Gastrocnemius medialis (tissue), 4 donors: ENCODE results near the gene NEO1. TPM values are rescaled to one million over a fixed set of nuclear protein-coding genes. Genes with fewer than 3 reads are reported as not detected.

Source experiments
- ATAC-seq, 2 donors: fragments of 150-250 bp; one replicate each; pipeline ENCODE4 v1.9.1; 2016
- DNase-seq, 2 donors: peaks; one replicate each; pipeline ENCODE4 v3.0.0-alpha.2; 2019
- H3K27ac ChIP-seq, 4 donors: fragments of 200-600 bp; sonication (generic); 1 replicate in 1 of 4; 2 replicates in 3 of 4; pipeline ENCODE4 v1.5.1; 2016 to 2018; ENCODE audit warnings: mild to moderate bottlenecking in 2 of 4, moderate library complexity in 1 of 4
- H3K27me3 ChIP-seq, 3 donors: fragments of 200-600 bp; sonication (generic) in 2 of 3; 1 replicate in 1 of 3; 2 replicates in 2 of 3; pipeline versions ENCODE4 v1.5.1 to v1.6.0; 2016 to 2019; ENCODE audit warnings: mild to moderate bottlenecking in 1 of 3, moderate library complexity in 1 of 3
- H3K36me3 ChIP-seq, 2 donors: fragments of 200-600 bp; sonication (generic) in 1 of 2; one replicate each; pipeline ENCODE4 v1.5.1; 2017 to 2018
- H3K4me1 ChIP-seq, 2 donors: fragments of 200-600 bp; sonication (generic) in 1 of 2; one replicate each; pipeline ENCODE4 v1.5.1; 2016 to 2017; ENCODE audit warnings: mild to moderate bottlenecking in 2 of 2
- H3K4me3 ChIP-seq, 4 donors: fragments of 200-600 bp; sonication (generic) in 3 of 4; 1 replicate in 1 of 4; 2 replicates in 3 of 4; pipeline ENCODE4 v1.5.1; 2016 to 2019; ENCODE audit warnings: mild to moderate bottlenecking in 2 of 4
- H3K9me3 ChIP-seq, 3 donors: fragments of 200-600 bp; sonication (generic) in 2 of 3; 1 replicate in 1 of 3; 2 replicates in 2 of 3; pipeline ENCODE4 v1.5.1; 2016 to 2019
- POLR2A ChIP-seq, 2 donors: fragments of 450-650 bp; IDR thresholded peaks; one replicate each; pipeline ENCODE4 v1.6.1; 2017; ENCODE audit warnings: antibody characterized with exemption in 2 of 2, mild to moderate bottlenecking in 2 of 2, moderate library complexity in 2 of 2
- in situ Hi-C, 4 donors: fragments of 200-750 bp; cut with MboI; loops; one replicate each; pipeline versions ENCODE4 v1.15.0 to v1.8.0; 2017; ENCODE audit warnings: low sequenced_read_pairs in 4 of 4
- intact Hi-C: fragments of 100-400 bp; cut with DNase I; formaldehyde crosslinking; loops from one replicate; pipeline ENCODE4 v1.15.1; 2023; ENCODE audit warnings: low total_unique reads
- total RNA-seq, 4 donors: library from RNA; depleted of rRNA; stranded (reverse); fragments of >200 nt; gene quantifications; one replicate each; pipeline versions ENCODE4 v1.1.0 to v1.2.3, GENCODE V29; 2016
- TF ChIP-seq, protein P1 (sequence below), 5 experiments: fragments of 450-650 bp in 3 of 5; fragments of 200-600 bp in 2 of 5; sonication (generic) in 2 of 5; IDR thresholded peaks in 4 of 5; conservative IDR thresholded peaks in 1 of 5; 1 replicate in 4 of 5; 2 replicates in 1 of 5; pipeline ENCODE4 v1.5.1; 2016 to 2019; ENCODE audit warnings: antibody characterized with exemption in 5 of 5, mild to moderate bottlenecking in 3 of 5, moderate library complexity in 3 of 5

The NEO1 gene
- total RNA-seq, 4 donors from 2014 or later, result 13.8 to 32.0 (median 20.3) TPM

DNA sequence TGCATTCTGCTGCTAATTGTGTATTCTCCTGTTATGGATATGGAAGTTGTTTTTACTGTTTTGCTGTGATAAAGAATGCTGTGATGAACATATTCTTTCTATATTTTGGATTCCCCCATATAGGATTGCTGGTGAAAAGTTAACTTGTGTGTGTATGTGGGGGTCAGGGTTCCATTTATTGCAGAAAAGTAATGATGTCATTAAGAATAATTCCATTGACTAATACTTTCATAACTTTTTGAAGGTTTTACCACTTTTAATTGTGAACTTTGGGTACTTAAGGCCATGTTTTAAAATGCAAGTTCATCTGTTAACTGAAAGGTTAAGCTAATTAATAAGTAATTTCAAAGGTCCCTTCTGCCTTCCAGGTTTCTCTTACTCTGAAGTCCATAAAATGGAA is 6.2 kb downstream of the NEO1 start:
- H3K4me1 ChIP-seq, result peaks cover 50 to 52% of the 10 kb centered on the region in 2 donors
- intact Hi-C loops (no loop called here), in situ Hi-C loops (no loop called here)
- H3K27ac ChIP-seq, result no peak overlapping the region
- ATAC-seq (no peak), DNase-seq (no peak)
- H3K9me3 ChIP-seq, result no peaks in the 10 kb centered on the region
- no peaks in the 10 kb centered on the region for H3K27me3 ChIP-seq
- TF ChIP-seq, protein P1, sequence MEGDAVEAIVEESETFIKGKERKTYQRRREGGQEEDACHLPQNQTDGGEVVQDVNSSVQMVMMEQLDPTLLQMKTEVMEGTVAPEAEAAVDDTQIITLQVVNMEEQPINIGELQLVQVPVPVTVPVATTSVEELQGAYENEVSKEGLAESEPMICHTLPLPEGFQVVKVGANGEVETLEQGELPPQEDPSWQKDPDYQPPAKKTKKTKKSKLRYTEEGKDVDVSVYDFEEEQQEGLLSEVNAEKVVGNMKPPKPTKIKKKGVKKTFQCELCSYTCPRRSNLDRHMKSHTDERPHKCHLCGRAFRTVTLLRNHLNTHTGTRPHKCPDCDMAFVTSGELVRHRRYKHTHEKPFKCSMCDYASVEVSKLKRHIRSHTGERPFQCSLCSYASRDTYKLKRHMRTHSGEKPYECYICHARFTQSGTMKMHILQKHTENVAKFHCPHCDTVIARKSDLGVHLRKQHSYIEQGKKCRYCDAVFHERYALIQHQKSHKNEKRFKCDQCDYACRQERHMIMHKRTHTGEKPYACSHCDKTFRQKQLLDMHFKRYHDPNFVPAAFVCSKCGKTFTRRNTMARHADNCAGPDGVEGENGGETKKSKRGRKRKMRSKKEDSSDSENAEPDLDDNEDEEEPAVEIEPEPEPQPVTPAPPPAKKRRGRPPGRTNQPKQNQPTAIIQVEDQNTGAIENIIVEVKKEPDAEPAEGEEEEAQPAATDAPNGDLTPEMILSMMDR (IDR thresholded peaks at IDR 0.05 in 4 of 5, conservative IDR thresholded peaks at IDR 0.05 in 1 of 5), result no peak
- no peak for TF ChIP-seq POLR2A (IDR thresholded peaks at IDR 0.05)
- no peaks in the 10 kb centered on the region for H3K36me3 ChIP-seq
- no peak overlapping the region for H3K4me3 ChIP-seq

DNA sequence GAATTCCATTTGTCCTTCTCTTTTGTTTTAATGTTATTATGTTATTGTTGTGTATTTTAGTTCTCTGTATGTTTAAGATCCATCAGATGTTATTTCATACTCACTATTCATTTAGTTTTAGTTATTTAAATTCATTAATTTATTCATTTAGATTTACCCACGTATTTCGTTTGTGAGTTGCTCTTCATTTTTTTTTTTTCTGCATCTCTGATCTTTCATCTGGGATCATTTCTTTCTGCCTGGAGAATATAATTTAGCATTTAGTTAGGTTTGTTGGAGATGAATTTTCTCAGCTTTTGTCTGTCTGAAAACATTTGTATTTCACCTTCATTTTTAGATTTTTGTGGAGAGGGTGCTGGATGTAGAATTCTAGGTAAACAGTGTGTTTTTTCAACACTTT is 12.9 kb downstream of the NEO1 start:
- Histone ChIP-seq H3K36me3 (no peaks in the 10 kb centered on the region), H3K27me3 (no peaks in the 10 kb centered on the region), H3K4me1 (peaks cover 0 to 16% of the 10 kb centered on the region in 2 donors), H3K27ac (no peak overlapping the region), H3K9me3 (no peaks in the 10 kb centered on the region), H3K4me3 (no peak overlapping the region)
- intact Hi-C loops, result no loop called here
- no peak for ATAC-seq
- in situ Hi-C loops, result no loop called here
- DNase-seq, result no peak
- no peak for TF ChIP-seq POLR2A (IDR thresholded peaks at IDR 0.05)
- TF ChIP-seq, protein P1 (IDR thresholded peaks at IDR 0.05 in 4 of 5, conservative IDR thresholded peaks at IDR 0.05 in 1 of 5), result no peak

DNA sequence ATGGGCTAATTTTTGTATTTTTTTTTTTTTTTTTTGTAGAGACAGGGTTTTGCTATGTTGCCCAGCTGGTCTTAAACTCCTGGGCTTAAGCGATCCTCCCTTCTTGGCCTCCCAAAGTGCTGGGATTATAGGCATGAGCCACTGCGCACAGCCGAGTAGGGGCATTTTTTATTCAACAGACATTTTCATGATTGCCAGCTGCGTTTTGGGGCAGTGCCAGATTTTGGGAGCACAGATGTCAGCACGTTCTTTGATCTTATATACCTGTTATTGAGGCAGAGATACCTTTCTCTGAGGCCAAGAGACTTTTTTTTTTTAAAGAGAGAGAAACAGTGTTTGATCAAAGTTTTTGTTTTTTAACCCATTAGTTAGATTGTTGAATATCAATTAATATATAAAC is 16.8 kb downstream of the NEO1 start:
- ATAC-seq (no peak), DNase-seq (no peak)
- intact Hi-C loops (no loop called here), in situ Hi-C loops (no loop called here)
- H3K9me3 ChIP-seq, result no peaks in the 10 kb centered on the region
- no peak overlapping the region for H3K4me3 ChIP-seq
- no peaks in the 10 kb centered on the region for H3K27me3 ChIP-seq
- no peaks in the 10 kb centered on the region for H3K36me3 ChIP-seq
- peaks cover 16 to 18% of the 10 kb centered on the region in 2 donors for H3K4me1 ChIP-seq
- TF ChIP-seq, protein P1 (IDR thresholded peaks at IDR 0.05 in 4 of 5, conservative IDR thresholded peaks at IDR 0.05 in 1 of 5), result no peak
- TF ChIP-seq POLR2A (IDR thresholded peaks at IDR 0.05), result no peak
- no peak overlapping the region for H3K27ac ChIP-seq

DNA sequence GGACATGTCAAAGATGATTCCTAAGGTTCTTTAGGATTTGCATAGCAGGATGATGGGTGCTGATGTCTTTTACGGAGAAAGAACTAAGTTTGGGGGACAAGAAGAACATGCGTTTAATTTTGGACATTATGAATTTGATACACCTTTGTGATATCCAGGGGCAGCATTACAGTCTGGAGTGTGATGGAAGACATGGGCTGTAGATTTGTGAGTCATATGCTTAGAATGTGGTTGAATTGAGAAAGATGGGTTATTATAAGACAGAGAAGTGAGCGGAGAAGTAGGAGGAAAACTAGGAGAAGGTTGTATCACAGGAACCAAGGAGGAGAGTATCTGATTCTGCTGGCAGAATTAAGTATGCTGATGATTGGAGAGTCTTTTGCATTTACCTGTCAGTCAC is 20.6 kb downstream of the NEO1 start:
- Histone ChIP-seq H3K27ac (peak overlapping the region in 1 of 4 donors; percentile 49), H3K27me3 (no peaks in the 10 kb centered on the region), H3K36me3 (no peaks in the 10 kb centered on the region), H3K4me1 (peaks cover 35 to 36% of the 10 kb centered on the region in 2 donors), H3K9me3 (no peaks in the 10 kb centered on the region), H3K4me3 (no peak overlapping the region)
- no peak for TF ChIP-seq POLR2A (IDR thresholded peaks at IDR 0.05)
- TF ChIP-seq, protein P1 (IDR thresholded peaks at IDR 0.05 in 4 of 5, conservative IDR thresholded peaks at IDR 0.05 in 1 of 5), result no peak
- ATAC-seq (peak in 1 of 2 donors; percentile 83), DNase-seq (no peak)
- in situ Hi-C loops, result no loop called here
- intact Hi-C loops, result no loop called here

DNA sequence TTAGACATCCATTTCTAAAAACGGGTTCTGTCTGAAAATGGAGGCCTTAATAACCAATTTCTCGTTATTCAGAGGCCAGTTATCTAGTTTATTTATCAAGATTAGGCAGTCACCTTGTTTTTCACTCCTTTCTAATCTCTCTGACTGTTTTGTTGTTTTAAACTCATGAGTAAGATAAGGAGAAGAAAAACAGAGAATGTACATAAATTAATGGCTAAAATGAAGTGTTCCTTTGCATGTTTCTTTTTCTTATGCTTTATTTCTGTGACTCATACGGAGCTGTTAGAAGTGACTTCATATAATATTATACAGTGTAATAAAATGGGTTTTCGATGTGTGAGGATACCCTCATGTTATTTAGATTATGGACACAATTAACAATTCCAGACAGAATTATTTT is 22.0 kb downstream of the NEO1 start:
- Histone ChIP-seq H3K4me1 (peaks cover 48 to 49% of the 10 kb centered on the region in 2 donors), H3K36me3 (no peaks in the 10 kb centered on the region), H3K4me3 (no peak overlapping the region), H3K27me3 (no peaks in the 10 kb centered on the region), H3K27ac (peak overlapping the region in 3 of 4 donors; percentile 32 to 49 (median 44)), H3K9me3 (no peaks in the 10 kb centered on the region)
- intact Hi-C loops, result loop anchor here (2.0 kb wide), 1 partner anchor 19 kb away; no protein-coding TSS in a partner anchor
- no peak for DNase-seq
- ATAC-seq, result no peak
- no peak for TF ChIP-seq POLR2A (IDR thresholded peaks at IDR 0.05)
- TF ChIP-seq, protein P1 (IDR thresholded peaks at IDR 0.05 in 4 of 5, conservative IDR thresholded peaks at IDR 0.05 in 1 of 5), result no peak
- in situ Hi-C loops, result no loop called here
